NCI-H524 treated with DMSO at 0.1 percent for 48 hours (cell line): ENCODE data around the gene TACC2.

ENCODE experiments used
- DNase-seq: peaks from one replicate; lab custom pipeline; 2025; lab: John Stamatoyannopoulos, UW

Gene TACC2

GRCh38 chr10:122030200-122030552 lies 41.2 kb downstream of the TACC2 start:
- no peak for DNase-seq

DNA sequence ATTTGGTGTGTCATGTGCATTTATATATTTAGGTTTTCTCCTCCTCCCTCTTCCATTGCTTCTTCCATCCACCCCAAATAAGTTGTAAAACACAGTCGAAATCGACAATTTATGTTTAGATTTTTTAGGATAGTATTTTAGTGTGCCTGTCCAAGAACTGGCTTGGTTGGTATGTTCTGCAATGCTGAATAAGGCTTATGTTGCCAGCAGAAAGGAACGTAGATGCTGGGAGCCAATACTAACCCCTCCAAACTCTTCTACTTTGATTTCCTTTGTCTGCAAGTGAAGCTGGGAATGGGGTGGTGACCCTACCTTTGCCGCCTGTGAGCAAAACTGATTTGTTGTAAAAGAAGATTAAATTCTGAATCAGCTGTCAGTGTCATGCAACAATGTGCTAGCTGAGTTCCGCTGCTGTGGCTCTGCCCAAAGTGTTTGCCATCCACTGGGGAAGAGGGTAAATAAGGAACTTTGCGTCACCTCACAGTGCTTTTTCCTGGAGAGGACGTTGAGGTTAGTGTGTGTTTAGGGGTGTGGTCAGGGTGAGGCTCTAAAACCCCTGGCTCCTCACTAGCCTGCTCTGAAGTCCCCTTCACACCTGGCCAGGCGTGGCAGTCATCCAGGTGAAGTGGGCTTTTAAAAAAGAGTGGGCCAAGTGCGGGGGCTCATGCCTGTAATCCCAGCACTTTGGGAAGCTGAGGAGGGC lies 44.4 kb downstream of the TACC2 start:
- no peak for DNase-seq

DNA sequence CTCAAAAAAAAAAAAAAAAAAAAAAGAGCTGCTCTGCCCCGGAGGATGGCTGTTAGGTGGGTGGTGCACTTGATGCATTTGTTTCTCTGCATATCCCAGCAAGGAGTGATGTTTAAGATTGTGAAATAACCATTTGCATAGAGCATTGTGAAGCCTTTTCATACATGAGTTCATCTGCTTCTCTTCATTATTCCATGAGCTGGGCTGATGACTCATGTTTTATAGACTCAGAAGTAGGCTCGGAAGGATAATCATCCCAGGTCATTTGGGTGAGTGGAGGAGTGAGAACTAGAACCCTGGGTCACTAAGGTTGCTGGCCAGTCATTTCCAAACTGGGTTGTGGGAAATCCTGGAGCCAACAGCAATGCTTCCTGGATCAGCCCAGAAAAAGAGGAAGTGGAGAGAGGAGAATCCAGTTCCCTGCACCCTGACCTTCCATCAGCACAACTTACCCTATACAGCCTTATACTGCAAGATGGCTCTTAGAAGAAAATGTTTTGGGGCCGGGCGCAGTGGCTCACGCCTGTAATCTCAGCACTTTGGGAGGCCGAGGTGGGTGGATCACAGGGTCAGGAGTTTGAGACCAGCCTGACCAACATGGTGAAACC lies 45.3 kb downstream of the TACC2 start:
- DNase-seq: no peak

DNA sequence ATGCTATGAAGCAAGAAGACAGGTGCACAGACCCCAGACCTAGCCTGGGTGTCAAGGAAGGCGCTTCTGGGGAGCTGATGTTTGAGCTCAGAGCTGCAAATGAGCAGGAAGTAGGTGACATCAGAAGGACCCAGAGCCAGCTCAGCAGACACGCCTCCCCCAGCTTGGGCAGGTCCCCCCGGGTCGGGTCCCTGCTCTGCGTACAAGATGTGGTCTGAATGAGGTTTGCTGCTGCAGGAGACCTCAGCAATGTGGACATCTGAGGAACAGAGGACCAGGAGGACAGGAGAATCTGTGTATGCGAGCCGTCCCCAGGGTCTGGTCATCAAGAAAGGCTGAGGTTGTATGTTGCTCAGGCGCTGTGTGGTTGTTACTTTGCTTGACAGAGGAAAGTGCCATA lies 51.8 kb downstream of the TACC2 start:
- no peak for DNase-seq

DNA sequence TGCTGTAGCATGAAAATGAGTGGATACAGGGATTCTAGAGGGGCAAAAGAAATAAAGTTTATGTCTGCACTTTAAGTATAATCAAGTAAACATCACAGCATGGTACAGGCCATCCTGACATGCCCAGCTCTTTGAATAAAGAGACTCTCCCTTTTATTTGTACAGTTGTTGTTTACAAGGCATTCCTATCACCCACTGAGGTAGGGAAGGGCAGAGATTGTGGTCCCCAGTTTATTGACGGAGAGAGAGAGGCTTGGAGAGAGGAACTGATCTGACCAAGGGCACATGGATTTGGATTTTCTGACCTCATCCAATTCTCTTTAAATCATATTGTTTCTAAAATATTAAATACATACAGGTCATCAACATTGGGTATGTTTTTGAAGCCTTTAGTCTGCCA lies 53.9 kb downstream of the TACC2 start:
- no peak for DNase-seq

GRCh38 chr10:122044045-122044661 lies 55.2 kb downstream of the TACC2 start:
- DNase-seq: peak; percentile 12

DNA sequence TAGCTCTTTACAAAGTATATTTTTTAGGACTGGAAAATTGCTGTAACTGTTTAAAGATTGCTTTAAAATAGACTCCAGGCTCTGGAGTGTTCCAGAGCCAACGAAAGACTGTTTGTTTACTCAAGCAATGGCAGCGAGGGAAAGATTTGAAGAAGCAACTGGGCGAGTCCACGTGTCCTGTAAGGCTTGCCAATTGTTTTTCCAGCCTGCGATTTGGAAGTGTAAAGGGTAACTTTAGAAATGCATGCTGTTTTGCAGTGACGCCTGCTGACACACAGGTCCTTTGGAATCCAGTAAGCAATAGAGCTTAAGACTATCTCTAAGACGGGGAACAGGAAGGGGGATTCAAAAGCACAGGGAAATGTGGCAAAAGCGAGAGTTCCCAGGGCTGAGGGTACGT lies 55.8 kb downstream of the TACC2 start:
- DNase-seq: no peak

DNA sequence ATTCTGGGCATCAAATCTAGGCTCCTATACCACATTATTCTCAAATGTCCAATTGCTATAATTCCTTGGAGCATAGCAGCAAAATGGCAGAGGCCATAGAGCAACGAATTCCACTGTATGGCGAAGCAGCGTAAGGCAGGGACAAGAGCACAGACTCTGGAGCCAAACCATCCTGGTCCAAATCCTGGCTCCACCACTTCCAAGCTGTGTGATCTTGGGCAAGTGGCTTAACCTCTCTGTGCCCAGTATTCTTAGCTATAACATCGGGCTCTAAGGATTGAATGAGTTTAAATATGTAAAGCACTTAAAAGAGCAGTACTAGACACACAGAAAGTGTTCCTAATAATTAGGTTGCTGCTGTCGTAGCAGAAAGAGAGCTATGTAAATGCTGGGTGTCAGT lies 56.2 kb downstream of the TACC2 start:
- DNase-seq: no peak

- no peak for DNase-seq
These were observed 58.6 kb downstream of the TACC2 start for GRCh38 chr10:122047560-122047959.

GRCh38 chr10:122049076-122049475 lies 60.1 kb downstream of the TACC2 start:
- no peak for DNase-seq

DNA sequence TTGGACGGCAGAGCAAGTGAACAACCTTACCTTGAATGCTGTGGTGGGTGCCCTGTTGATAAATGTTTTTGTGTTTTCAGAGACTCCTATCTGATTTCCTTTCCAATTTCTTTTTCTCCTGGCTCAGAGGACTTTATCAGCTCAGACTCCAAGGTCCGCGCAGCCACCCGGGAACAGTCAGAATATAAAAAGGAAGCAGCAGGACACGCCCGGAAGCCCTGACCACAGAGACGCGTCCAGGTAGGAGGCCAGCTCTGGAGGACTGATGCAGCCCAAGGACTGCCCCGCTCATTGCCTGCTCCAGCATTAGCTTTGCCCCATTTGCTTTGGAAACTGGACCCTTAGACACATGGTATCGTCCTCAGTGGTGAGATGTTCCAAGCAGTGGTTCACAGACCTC lies 61.3 kb downstream of the TACC2 start:
- no peak for DNase-seq

- no peak for DNase-seq
These were observed 61.8 kb downstream of the TACC2 start for GRCh38 chr10:122050811-122051210.

DNA sequence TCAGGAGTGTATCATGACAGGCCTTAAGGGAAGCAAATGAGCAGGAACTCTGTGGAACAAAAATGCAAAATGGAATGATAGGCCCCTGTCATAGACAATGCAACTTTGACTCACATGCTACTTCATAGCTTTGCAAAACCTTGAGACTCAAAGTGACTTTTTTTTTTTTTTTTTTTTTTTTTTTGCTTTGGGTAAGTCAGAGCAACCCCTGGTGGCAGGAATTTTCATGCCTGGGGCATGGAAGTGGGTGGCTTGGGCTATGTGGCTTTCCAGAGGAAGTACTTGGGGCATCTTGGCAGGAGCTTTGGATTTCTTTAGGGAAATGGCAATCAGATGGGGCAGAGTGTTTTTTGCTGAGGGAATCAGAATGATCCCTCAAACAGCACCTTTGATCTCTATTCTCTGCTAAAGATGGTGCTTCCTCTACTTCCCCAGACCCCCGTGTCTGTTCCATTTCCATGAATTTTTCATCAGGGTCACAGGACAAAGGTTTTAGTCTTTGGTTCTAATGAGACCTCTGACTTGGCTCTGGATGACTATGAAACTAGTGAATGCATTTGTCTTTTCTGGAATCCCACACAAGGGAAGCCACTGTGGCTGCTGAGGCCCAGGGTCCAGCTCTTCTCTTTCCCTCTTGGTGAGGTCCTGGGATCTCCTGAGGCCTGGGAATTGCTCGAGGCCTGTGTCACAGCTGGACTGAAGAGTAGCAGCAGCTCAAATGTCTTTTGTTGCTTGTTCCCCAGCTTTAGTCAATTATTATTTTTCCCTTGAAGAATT lies 62.8 kb downstream of the TACC2 start:
- no peak for DNase-seq

GRCh38 chr10:122052701-122053100 lies 63.7 kb downstream of the TACC2 start:
- no peak for DNase-seq

- no peak for DNase-seq
These were observed 64.4 kb downstream of the TACC2 start for GRCh38 chr10:122053314-122053713.

- no peak for DNase-seq
These were observed 65.4 kb downstream of the TACC2 start for GRCh38 chr10:122054048-122055025.

GRCh38 chr10:122055252-122055651 lies 66.3 kb downstream of the TACC2 start:
- no peak for DNase-seq

DNA sequence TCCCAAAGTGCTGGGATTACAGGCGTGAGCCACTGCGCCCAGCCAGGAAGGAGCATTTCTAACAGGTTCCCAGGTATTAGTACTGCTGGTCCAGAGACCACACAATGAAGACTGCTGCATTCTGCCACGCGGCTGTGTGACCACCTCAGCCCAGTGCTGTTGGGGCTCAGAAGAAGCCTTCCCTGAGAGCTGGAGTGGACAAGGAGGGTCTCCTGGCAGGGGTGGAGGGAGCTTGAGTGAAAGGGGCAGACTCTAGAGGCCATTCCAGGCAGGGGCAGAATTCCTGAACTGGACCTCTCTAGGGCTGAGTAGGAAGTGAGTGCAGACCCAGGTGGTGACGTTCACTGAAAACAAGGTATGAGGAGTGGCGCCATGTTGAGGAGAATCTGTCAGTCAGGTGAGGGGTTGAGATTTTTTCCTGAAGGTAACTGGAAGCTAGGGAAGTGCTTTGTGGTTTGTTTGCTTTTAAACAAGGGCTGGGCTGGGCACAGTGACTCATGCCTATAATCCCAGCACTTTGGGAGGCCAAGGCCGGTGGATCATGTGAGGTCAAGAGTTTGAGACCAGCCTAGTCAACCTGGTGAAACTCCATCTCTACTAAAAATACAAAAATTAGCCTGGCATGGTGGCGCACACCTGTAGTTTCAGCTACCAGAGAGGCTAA lies 67.6 kb downstream of the TACC2 start:
- no peak for DNase-seq

- no peak for DNase-seq
These were observed 69.0 kb downstream of the TACC2 start for GRCh38 chr10:122057841-122058413.

- no peak for DNase-seq
These were observed 71.3 kb downstream of the TACC2 start for GRCh38 chr10:122060250-122060649.
